ENCODE measurements around the gene TNS4. TPM values are rescaled to one million over a fixed set of nuclear protein-coding genes. Genes with fewer than 3 reads are reported as not detected.

TNS4 gene
- total RNA-seq, 4 donors from 2014 or later, result 34.6 to 104 (median 71.1) TPM

DNA sequence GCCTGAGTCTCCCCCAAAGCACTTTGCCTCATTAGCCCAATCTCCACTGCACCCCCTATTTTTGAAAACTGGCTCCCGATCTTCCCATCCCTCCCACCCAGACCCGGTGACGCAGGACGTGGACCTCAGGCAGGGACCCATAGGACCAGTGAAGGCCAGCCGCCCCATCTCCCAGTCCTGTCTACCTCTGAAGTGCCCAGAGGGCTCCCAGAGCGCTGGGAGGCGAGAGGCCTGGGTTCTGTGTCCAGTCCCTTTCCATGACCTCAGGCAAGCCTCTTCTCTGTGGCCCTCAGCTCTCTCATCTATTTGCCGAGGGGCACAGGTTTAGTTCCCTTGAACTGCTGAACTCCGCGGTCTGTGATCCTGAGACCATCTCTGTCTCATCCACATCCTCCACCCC is 714 bp downstream of the TNS4 start:
- TF ChIP-seq, protein P1, sequence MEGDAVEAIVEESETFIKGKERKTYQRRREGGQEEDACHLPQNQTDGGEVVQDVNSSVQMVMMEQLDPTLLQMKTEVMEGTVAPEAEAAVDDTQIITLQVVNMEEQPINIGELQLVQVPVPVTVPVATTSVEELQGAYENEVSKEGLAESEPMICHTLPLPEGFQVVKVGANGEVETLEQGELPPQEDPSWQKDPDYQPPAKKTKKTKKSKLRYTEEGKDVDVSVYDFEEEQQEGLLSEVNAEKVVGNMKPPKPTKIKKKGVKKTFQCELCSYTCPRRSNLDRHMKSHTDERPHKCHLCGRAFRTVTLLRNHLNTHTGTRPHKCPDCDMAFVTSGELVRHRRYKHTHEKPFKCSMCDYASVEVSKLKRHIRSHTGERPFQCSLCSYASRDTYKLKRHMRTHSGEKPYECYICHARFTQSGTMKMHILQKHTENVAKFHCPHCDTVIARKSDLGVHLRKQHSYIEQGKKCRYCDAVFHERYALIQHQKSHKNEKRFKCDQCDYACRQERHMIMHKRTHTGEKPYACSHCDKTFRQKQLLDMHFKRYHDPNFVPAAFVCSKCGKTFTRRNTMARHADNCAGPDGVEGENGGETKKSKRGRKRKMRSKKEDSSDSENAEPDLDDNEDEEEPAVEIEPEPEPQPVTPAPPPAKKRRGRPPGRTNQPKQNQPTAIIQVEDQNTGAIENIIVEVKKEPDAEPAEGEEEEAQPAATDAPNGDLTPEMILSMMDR (IDR thresholded peaks at IDR 0.05), result no peak
- TF ChIP-seq POLR2A (IDR thresholded peaks at IDR 0.05), result no peak
- Histone ChIP-seq H3K9me3 (no peaks in the 10 kb centered on the region), H3K36me3 (peaks cover 0 to 14% (median 0%) of the 10 kb centered on the region in 3 donors), H3K27me3 (no peaks in the 10 kb centered on the region), H3K27ac (peak overlapping the region; percentile 90 to 92 (median 92)), H3K4me3 (peak overlapping the region; percentile 52 to 67 (median 60)), H3K4me1 (peaks cover 3 to 57% (median 14%) of the 10 kb centered on the region in 3 donors)
- WGBS, 2 donors, result 68 to 100% methylated on average over 1 to 4 of the region's 10 CpGs
- intact Hi-C loops (cut with DNase I), result no loop called here
- DNase-seq, result no peak

DNA sequence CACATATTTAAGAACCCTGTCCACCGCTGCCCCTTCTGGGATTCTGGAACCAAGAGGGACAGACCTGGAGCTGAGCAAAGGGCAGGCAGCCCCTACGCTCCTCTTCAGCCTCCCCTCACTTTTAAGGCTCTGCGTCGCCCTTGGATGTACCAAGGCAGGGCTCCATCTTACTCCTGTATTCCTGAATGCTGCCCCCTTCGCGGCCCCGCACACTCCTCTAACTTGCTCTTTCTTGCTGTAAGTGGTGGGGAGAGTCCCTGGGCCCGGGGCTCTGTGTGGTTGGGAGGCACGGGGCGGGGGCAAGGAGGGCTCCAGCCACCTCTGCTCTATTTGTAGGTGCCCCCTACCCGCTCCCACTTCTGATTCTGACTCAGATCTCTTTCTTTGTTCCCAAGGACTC is 1.2 kb downstream of the TNS4 start:
- Histone ChIP-seq H3K36me3 (peaks cover 0 to 19% (median 0%) of the 10 kb centered on the region in 3 donors), H3K9me3 (no peaks in the 10 kb centered on the region), H3K4me1 (peaks cover 3 to 62% (median 14%) of the 10 kb centered on the region in 3 donors), H3K27ac (peak overlapping the region; percentile 90 to 92 (median 92)), H3K4me3 (peak overlapping the region; percentile 52 to 67 (median 60)), H3K27me3 (no peaks in the 10 kb centered on the region)
- intact Hi-C loops (cut with DNase I), result no loop called here
- DNase-seq, result no peak
- WGBS, 2 donors, result 47 to 62% methylated on average over 5 to 11 of the region's 11 CpGs
- no peak for TF ChIP-seq POLR2A (IDR thresholded peaks at IDR 0.05)
- TF ChIP-seq, protein P1 (IDR thresholded peaks at IDR 0.05), result no peak

DNA sequence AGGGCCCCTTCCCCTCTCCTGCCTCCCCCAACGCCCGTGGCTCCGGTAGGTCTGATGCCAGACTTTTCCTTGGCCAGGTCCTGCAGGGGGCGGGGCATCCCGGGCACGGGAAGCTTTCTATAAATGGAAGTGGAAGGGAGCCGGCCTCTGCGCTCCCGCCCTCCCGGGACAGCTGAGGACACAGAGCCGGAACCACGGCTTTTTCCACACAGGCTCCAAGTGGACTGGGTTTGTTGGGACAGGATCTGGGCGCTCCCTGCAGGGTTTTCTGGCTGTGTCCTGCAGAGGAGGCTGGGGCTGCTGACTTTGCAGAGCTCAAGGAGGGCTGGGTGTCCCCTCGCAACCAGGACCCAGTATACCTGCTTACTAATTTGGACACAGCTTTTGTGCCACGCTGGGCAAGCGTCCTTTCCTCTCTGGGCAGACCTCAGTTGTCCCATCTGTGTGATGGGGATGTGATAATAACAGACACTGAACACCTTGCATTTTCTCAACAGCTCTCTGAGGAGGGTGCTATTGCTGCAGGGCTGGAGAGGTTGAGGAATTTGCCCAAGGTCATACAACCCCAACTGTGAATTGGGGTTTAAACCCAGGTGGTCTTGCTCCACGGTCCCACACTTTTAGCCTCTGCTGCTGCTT is 1.8 kb downstream of the TNS4 start:
- H3K27me3 ChIP-seq, result no peaks in the 10 kb centered on the region
- peaks cover 3 to 67% (median 14%) of the 10 kb centered on the region in 3 donors for H3K4me1 ChIP-seq
- no peaks in the 10 kb centered on the region for H3K9me3 ChIP-seq
- 5 to 22% methylated on average over 7 to 11 of the region's 17 CpGs for WGBS, 2 donors
- peak overlapping the region; percentile 52 to 67 (median 60) for H3K4me3 ChIP-seq
- no peak for DNase-seq
- intact Hi-C loops (cut with DNase I), result no loop called here
- H3K36me3 ChIP-seq, result peaks cover 0 to 24% (median 0%) of the 10 kb centered on the region in 3 donors
- peak in 3 of 4 donors; percentile 11 to 77 (median 66) for TF ChIP-seq POLR2A (IDR thresholded peaks at IDR 0.05)
- TF ChIP-seq, protein P1 (IDR thresholded peaks at IDR 0.05), result peak in 2 of 6 experiments; percentile 12 to 20
- H3K27ac ChIP-seq, result peak overlapping the region; percentile 90 to 92 (median 92)

DNA sequence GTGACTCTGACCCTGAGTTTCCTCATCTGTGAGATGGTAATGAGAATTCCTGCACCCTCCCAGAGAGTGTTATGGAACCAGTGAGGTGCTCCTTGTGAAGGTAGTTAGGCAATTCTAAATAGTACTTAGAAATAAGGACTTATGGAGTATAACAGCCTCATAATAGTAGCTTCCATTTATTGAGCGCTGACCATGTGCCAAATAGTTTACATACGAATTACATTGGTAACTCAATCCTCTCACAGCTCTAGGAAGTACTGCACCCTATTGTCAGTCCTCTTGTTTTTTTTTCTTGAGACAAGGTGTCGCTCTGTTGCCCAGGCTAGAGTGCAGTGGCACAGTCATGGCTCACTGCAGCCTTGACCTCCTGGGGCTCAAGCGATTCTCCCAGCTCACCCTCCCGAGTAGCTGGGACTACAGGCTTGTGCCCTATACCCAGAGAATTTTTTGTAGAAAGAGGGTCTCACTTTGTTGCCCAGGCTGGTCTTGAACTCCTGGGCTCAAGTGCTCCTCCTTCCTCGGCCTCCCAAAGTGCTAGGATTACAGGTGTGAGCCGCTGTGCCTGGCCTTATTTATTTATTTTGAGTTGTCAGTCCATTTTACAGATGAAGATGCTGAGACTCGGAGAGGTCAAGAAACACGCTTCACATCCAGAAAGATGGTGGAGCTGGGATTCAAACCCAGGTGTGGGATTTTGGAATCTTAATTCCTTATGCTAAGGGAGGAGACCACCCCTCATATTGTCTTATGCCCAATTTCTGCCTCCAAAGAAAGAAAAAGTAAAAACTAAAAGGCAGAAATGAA is 2.9 kb downstream of the TNS4 start:
- peaks cover 8 to 79% (median 19%) of the 10 kb centered on the region in 3 donors for H3K4me1 ChIP-seq
- 33 to 39% methylated on average over 7 to 9 of the region's 9 CpGs for WGBS, 2 donors

More for the DNA sequence above, 2.9 kb downstream of the TNS4 start:
- TF ChIP-seq, protein P1 (IDR thresholded peaks at IDR 0.05), result no peak
- TF ChIP-seq POLR2A (IDR thresholded peaks at IDR 0.05), result no peak
- H3K36me3 ChIP-seq, result peaks cover 0 to 28% (median 0%) of the 10 kb centered on the region in 3 donors
- H3K27ac ChIP-seq, result peak overlapping the region; percentile 90 to 92 (median 92)
- peak overlapping the region; percentile 12 to 67 (median 60) for H3K4me3 ChIP-seq
- no peak for DNase-seq
- no peaks in the 10 kb centered on the region for H3K9me3 ChIP-seq
- no peaks in the 10 kb centered on the region for H3K27me3 ChIP-seq
- intact Hi-C loops (cut with DNase I), result no loop called here

All from esophagus squamous epithelium (tissue), 5 donors.